ENCODE data around the gene YOD1.
A peak's percentile ranks its signal among the peaks of the same experiment; 100 is the strongest.
"Not testable (repeated sequence)": the region's sequence is repeated elsewhere in the genome, so short reads cannot be mapped to it uniquely, and the experiment has no call there.

Gene YOD1

DNA sequence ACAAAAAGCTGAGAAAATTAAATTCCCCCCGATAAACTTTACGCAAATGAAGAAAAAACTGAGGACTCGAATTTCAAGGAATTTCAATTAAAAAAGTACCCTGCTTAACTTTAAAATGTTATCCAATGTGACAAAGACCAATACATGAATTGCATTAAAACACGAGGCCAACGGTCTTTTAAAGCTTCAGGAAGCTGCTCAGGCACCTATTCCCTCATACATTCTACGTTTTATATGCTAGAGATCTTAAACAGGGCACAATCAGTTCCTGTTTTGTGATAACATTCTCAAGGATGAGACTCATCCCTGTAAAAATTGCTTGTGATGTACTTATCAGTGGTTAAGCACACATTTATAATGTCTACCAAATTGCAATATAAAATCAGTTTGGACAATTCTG, 3.0 kb downstream of the YOD1 start:
- DNase-seq = no peak

DNA sequence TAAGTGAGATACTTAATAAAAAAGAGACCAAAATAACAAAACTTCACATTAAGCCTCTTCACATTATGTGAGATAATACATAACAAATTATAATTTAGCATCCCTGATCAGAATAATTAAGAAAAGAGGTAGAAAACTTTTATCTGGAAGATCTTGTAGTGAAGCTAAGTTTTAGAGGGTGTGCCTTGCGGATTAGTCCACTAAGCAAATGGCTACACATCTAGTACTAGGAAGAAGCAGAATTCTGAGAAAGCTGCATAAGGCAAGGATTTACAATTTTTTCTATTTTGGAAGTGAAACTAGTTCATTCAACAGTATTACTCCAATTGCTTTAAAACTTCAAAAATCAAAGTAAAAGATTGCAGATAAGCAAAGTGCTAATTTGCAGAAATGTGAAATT, 3.5 kb downstream of the YOD1 start:
- no peak for DNase-seq

DNA sequence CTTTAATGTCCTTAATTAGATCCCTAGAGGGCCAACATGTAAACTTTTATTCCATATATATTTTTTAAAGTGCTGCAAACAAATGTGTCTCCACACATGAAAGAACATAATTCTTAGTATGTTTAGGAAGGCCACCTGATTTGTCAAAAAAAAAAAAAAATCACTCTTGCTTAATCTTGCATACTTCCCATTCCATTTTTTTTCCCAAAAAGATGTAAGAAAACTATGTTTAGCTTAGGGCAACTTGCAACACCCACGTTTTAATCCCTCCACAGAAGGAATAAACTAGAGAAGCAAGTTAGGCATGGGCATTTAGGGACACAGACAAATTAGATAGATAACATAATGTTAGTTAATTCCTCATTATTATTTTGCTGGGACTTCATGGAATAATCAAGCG, 5.6 kb downstream of the YOD1 start:
- DNase-seq = no peak

DNA sequence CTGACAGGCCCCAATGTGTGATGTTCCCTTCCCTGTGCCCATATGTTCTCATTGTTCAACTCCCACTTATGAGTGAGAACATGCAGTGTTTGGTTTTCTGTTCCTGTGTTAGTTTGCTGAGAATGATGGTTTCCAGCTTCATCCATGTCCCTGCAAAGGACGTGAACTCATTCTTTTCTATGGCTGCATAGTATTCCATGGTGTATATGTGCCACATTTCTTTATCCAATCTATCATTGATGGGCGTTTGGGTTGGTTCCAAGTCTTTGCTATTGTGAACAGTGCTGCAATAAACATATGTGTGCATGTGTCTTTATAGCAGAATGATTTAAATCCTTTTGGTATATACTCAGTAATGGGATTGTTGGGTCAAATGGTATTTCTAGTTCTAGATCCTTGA, 9.6 kb downstream of the YOD1 start:
- DNase-seq = not testable (repeated sequence)

DNA sequence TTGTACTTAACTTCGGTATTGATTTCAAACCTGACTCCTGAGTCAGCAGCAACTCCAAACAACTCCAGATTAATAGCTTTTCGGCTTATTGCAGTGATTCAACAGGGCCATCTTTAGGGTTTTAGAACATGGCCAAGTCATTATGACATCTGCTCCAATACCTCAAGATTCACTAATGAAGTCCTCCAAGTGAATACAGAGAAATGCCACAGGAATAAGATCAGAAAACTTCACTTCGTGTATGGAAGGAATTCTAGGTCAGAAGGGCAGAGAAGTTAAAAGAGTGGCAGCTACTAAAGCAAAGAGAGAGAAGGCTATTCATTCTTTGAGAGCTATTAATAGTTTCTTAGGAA, 10.9 kb downstream of the YOD1 start:
- DNase-seq = no peak

DNA sequence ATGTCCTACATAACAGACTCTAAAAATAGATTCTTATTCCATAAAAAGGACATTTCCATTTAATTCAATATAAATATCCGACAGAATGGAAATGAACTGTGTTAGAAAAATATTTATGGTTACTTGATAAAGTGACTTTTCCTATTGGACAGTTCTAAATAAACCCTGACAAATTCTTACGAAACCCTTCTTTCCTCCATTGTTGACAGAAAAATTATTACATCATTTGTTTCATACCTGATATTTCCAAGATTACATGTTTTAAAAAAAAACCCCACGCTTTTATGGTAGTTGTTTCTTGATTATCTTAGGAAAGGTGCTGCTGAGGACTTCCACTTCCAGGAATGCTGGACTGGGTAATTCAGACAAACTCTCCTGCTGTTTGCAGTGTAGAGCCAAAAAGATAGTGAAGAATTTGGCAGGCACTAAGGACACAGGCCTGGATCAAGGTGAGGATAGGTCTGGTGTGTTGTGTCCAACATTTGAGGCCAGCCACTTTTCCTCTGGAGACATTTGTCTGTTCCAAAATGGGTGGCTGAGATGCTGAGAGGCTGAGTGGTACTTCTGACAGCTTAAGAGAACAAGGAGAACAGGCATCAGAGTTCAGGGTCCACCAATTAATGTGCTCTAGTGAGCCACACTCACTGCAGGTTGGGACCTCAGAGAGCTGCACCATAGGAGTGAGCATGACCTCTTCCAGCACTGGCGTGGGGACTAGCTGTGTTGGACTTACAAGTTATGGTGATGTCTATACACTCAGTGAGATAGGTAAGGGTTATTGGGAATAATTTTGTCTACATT, 11.4 kb downstream of the YOD1 start:
- DNase-seq = no peak

DNA sequence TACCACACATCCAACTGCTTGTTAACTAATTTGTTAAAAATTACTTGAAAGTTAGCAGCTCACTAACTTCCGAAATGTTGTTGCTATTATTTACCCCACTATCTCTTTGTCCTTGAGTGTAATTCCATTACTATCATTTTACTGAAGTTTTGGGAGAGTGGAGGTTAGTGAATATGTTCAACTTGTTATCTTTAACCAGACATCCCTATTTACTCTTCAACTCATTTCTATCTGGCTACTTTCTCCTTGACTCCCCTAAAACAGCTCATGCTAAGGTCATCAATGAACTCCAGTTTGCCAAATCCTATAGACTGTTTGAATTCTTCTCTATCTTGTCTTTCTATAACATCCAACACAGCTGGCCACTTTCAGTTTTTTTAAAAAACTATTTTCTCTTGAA, 14.1 kb downstream of the YOD1 start:
- no peak for DNase-seq

DNA sequence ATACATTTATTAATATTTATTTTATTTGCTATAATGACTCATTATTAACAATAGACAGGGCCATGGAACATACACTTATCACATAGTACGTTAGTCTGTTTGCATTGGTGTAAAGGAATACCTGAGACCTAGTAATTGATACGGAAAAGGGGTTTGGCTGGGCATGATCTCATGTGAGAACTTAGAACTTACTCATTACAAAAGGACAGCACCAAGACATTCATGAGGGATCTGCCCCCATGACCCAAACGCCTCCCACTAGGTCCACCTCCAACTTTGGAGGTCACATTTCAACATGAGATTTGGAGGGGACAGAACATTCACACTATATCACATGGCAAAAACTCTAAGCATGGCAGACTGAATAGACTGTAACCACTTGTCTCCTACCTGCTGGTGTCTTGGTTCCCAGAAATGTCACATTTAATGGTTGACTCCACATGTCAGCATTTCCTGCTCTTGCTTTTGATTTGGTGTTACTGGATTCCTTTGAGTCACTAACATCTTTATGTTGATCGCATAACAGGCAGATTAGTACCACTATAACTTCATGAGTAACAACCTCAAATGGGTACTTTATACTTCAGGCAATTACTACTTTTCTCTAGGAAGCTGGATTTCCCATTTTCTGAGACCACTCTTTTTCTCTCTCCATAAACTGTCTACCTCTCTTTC, 15.0 kb downstream of the YOD1 start:
- no peak for DNase-seq

DNA sequence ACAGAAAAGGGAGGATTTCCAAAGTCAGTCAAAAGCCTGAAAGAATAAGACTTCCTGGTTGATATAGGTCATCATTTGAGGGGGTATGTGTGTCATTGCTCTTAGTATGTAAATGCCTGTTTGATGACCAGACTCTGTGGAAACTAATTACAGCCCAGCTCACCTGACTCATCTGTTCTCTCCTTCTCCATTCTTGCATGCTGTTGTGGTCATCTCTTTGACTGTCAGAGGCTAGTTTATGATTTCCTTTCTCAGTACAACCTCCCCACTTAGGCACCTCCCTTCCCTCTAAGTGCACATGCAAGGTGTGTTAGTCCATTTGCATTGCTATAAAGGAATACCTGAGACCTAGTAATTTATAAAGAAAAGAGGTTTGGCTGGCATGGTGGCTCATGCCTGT, 16.0 kb downstream of the YOD1 start:
- no peak for DNase-seq

DNA sequence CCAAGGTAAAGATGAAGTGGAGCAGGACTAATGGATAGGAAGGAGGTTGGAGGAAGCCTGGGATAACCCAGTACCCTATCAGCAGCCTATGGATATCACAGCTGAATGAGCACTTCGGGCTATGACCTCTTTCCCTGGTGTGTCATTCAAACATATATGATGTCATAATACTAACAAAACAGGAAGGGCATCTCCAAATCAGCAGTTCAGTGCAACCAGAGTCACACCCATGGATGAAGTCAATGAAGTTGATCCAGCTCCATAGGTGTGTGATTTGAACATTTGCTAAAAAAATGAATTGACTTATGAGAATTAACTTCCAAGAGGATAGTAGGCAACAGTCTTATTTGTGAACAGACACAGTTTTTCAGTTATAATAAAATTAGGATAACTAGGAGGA, 16.8 kb downstream of the YOD1 start:
- no peak for DNase-seq

DNA sequence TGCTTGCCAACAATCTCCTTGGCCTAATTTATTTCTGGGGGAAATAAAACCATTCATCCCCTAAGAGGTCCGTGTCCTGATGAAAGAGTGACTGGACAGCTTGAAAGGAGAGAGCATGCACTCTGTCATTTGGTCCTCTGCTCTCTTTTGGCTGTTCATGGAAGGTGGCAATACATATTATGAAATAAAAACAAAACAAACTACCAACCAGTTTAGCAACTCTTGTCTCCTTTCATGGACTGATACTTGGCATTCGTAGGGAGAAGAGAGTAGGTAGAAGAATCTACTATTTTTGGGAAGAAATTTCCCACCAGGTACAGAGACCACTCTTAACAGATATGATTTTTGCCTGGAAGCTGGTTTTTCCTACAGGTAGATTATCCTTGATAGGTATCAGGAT, 17.7 kb downstream of the YOD1 start:
- no peak for DNase-seq

DNA sequence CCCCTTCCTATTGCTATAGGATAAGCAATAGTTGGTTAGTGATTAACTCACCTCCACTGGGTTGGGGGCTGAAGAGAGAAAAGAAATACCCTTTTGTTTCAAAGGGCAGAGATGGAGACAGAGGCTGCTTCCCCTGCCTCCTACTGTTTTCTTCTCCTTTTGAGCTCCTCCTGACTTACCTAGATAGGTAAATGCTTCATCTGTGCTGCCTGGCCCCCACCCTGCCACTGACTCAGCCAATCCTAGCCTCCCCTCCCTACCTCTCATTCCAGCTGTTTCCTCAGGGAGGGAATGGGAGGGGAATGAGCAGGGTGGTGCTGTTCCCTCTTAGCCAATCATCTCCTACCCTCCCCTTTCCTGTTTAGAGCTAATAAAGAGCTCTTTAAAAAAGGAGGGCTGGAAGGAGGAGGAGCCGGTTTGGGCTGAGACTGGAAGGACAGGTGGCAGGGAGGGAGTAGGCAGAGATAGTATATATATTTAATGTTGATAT, 18.4 kb downstream of the YOD1 start, which contains the start of gene C1orf116:
C1orf116 (minus strand) TSS at position 229 of the 490 bp plus-strand sequence. CDS start 5,158 bp downstream, outside the sequence.
- DNase-seq = peak; percentile 96

DNA sequence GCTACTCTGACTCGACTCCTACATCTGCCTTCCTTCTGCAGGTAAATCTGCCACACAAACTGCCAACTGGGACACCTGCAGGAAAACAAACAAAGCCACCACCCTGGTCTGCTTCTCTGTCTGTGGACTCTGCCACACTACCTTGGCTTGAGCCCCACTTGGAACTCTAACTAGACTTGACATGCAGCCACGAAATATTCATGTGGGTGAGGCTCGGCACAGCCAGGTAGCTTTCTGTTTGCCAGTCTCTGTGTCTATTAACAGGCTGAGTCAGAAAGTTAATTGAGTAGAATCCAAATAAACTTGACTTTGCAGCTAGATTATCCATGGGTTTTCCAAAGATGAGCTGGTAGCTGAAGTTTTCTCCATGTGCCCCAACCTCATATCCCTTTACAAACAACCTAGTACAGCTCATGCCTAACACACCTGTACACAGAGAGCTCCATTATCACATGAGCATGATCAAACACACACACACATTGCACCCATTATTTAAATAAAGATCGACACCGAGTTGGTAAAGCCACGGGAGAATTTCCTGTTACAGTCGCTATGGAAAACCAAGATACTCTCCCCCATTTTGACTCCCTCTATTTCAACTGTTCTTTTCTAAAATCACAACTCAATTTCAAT, 19.3 kb downstream of the YOD1 start:
- DNase-seq = peak; percentile 62

DNA sequence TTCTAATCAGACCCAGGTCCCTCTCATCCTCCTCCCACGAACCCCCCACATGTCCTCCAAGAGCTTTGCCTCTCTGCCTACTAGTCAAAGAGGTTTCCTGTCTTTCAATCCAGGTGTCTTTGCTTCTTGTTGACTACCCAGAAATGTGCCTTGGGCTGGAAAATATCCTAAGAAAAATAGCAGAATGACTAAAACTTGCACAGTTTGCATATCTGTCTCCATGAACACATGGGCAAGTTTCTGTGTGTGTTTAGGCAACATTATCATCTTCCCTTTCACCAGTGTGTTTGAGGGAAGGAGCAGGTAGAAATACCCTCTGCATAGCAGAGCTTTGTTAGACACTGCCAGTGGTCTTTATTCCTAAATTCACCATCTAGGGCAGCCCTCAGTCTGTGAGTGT, 20.0 kb downstream of the YOD1 start:
- DNase-seq = no peak

DNA sequence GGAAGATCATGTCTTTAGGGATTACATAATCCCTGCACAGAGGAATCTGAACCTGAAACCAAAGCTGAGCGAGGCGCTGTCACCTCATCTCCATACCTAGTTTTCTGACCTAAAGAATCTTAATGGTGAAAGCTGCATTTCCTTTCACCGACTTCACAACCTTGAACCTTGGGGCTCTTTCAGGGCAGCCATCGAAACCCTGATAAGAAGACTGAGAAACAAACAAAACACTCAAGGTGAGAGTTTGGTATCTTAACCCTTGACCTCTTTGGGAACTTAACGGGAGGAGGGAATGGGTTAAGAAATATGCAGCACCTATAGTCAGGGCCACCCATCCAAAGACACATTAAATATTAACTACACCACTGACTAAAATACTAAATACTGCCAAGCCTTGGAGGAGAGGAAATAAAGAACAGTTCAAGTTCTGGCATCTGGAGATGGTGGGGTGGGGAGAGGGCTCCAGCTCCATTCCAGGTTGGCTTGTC, 20.4 kb downstream of the YOD1 start:
- no peak for DNase-seq

DNA sequence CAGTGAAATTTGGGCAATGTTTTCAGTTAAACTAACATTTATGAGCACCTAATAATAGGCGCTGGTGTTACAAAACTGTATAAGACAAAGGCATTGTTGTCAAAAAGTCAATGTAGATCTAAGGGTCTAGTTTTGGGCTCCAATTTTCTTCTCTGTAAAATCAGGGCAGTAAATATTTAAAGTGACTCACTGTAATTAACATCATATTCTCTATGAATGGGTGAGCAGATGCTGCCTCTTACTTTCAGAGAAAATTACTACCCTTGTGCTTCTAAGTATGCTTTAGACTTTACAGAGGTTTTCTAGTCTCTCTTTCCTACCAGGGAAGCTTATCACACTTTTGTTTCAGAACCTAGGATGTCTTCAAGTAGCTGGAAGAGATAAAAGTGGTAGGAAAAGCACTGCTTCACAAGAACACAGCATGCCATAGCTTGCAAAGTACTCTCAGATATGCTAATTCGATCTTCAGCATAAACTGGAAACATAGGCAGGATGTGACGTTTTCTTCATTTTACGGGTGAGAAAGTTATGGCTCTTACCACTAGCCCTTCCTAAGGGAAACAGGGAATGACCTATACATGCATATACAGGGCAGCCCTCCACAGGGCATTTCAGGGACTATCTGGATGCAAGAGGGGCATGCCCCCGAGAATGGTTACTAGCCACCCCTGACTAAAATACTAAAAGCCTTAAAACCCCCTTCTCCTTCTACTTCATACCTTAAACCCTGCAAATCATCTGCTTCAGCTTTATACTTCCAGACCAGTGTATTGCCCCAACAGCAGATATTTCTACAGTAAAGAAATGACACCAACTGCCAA, 21.1 kb downstream of the YOD1 start:
- no peak for DNase-seq

DNA sequence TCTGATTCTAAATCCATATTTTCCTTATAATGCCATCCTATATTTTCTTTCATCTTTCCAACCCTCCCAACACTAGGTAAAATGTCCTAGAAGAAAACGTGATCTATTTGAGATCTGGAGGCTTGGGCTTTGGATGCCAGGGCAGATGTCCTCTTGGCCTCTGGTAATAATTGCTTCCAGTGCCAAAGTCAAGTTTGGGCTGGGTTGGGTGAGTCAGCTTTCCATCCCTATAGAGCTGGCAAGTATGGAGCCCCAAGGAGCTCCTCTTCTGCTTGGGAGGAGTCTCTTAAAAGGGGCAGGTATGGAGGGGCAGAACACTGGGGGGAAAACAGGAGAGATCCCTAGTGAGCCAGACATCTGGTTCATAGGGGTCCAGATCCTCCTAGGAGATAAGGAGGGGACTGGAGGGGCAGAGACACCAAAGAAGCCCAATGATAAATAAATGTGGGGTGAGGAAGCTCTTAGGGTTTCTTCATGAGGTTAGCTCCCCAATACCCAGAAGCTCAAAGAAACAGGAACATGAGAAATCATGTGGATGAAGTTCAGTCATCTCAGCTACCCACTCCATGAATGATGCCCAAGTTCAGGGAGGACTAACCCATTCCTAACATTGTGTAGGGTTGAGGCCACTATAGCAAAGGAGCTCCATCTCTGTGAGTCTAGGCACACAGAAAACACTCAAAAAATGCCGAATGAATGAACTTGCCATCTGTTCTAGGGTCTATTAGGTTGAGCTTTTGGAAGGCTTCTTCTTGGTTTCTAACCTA, 21.9 kb downstream of the YOD1 start:
- no peak for DNase-seq

DNA sequence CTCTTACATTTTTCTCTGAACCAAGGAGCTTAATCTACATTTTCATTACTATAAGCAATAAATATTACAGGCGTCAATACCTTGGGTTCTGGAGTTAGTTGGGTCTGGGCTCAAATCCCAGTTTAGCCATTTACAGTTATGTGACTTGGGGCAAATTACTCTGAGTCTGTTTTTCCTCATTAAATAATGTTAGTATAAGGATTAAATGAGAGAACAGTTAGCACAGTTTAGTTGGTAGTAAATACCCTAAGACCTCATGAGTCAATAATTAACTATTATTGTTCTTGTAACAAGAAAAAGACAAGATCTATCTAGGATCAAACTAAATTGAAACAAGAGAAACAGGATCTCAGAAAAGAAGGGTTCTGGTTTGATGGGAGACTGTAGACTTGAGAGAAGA, 23.1 kb downstream of the YOD1 start:
- no peak for DNase-seq

DNA sequence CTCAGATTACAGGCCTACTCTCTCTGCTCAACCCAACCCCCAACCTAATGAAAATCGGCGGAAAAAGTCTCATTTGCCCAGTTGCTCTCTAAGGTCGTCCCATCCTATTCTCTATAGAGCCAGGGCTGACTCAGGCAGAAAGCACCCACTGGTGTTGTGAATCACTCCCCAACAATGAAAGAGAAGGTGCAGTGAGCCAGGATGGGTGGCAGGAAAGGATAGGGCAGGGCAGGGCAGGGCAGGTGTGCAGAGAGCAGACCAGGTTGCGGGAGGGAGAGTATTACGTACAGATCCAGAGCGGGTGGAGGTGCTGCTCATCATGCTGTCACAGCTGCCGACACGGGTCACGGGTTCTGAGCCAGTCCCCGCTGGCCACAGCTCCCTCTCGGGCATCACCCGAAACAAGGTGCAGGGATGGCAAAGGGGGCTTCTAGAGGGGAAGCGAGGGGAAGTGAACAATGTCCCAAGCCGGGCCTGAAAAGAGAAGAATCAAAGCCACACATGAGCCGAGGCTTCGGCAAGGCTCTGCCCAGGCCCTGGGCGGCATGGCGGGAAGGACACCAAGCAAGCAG, 23.7 kb downstream of the YOD1 start:
- DNase-seq = no peak

DNA sequence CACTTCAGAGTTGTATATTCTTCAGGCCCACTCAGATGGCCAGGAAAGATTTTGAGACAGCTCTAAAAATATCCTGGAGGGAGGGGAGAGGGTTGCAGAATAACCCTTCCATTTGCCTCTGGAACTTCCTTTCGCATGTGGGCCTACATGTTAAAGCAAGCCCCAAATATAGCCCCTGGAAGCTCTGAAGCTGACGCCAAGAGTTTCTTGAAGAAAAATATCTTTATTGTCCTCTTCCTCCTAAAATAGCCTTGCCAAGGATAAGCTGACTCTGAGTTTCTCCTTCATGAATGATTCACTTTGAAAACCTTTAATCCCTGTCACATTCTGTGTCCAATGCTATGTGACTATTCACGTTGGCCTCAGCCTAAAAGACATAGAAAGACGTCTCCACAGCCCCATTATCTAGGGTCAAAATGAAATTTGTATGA, 24.9 kb downstream of the YOD1 start:
- no peak for DNase-seq

DNA sequence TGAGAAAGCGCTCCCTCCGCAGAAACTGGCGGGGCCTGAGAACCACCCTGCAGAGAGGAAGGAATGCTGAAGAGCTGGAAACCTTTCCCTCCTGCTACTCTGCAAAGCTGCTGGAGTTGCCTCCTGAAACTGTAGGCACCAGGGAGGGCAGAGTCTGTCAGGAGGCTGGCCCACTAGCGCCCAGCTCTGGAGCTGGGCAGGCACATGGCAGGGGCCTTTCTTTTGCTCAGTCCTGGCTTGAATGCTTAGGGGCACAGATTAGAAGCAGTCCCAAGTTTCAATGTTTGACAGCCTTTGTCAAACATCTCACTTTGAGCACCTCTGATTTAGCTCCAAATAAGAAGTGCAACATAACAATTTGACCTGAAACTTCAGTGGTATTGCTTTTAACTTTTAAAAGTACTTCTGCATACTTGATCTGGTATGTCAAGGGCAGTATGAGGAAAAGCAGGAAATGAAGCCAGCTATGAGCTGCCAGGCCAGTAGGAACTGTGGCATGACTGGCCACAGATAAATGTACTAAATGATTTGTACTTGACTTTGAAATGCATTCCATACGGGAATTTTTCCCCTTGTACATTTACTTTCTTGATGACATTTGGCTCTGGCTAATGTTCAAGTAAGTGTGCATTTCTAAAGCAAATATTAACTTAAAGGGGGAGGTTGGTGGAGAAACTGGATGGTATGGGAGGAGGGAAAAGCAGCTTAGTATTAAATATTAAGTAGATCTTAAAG, 25.7 kb downstream of the YOD1 start:
- no peak for DNase-seq
